Panc1 (cell line): Measurements from ENCODE around the gene PROM2. TPM values are rescaled to one million over a fixed set of nuclear protein-coding genes. Genes with fewer than 3 reads are reported as not detected.

Experiments used
- ATAC-seq: fragments of 200-7000 bp; cut with Tn5 transposase; 2 replicates; pipeline ENCODE4 v1.9.1; 2020; ENCODE audit warnings: mild to moderate bottlenecking, moderate library complexity
- BruUV-seq: library from RNA; stranded (reverse); fragments of 400-500 nt; replicated peaks from 2 replicates; lab custom pipeline; 2021; lab: Mats Ljungman, UMichigan
- CTCF ChIA-PET: fragments of 300-600 bp; sonication (Branson Sonifier 250); formaldehyde crosslinking; loops from one replicate; lab custom pipeline; 2022; ENCODE audit warnings: antibody characterized with exemption; lab: Charles Lee
- POLR2A ChIA-PET: fragments of 300-600 bp; sonication (Branson Sonifier 250); formaldehyde crosslinking; loops from one replicate; lab custom pipeline; 2022; ENCODE audit warnings: antibody characterized with exemption; lab: Charles Lee
- DNase-seq: peaks from one replicate; pipeline ENCODE4 v3.0.0-alpha.2; 2010; ENCODE audit warnings: low read depth, low spot score
- H3K27ac ChIP-seq: 2 replicates; pipeline ENCODE4 v1.5.1; 2011; ENCODE audit warnings: mild to moderate bottlenecking, low read length, inconsistent platforms
- H3K27me3 ChIP-seq: fragments of 200-500 bp; sonication (Bioruptor generic); 2 replicates; pipeline ENCODE4 v1.6.0; 2014; ENCODE audit warnings: low read length, inconsistent platforms; ENCODE audit not compliant: control insufficient read depth, insufficient read depth
- H3K36me3 ChIP-seq: fragments of 200-500 bp; sonication (Bioruptor generic); 2 replicates; pipeline ENCODE4 v1.5.1; 2014; ENCODE audit warnings: inconsistent platforms, mild to moderate bottlenecking, low read length, moderate library complexity; ENCODE audit not compliant: control insufficient read depth, insufficient read depth
- H3K4me1 ChIP-seq: 2 replicates; pipeline ENCODE4 v1.5.1; 2011; ENCODE audit warnings: inconsistent platforms, mild to moderate bottlenecking, low read length, moderate library complexity; ENCODE audit not compliant: control insufficient read depth, insufficient read depth
- H3K4me3 ChIP-seq, 2 experiments: 2 replicates each; pipeline ENCODE4 v1.5.1; 2011 to 2012; ENCODE audit warnings: low read depth in 2 of 2, low read length in 2 of 2, mild to moderate bottlenecking in 2 of 2, inconsistent platforms in 1 of 2, moderate library complexity in 1 of 2
- H3K9me3 ChIP-seq: fragments of 200-500 bp; sonication (Bioruptor generic); 2 replicates; pipeline ENCODE4 v1.5.1; 2014; ENCODE audit warnings: low read depth, mild to moderate bottlenecking, inconsistent platforms, low read length, moderate library complexity; ENCODE audit not compliant: control insufficient read depth, insufficient read depth
- POLR2AphosphoS5 ChIP-seq: IDR thresholded peaks from 2 replicates; pipeline ENCODE4 v1.6.1; 2012; ENCODE audit warnings: mild to moderate bottlenecking, low read depth, low read length, moderate library complexity
- SIN3A ChIP-seq: IDR thresholded peaks from 2 replicates; pipeline ENCODE4 v1.6.1; 2012; ENCODE audit warnings: low read depth, mild to moderate bottlenecking, low read length, moderate library complexity, borderline replicate concordance; ENCODE audit not compliant: insufficient read depth
- TCF7L2 ChIP-seq: IDR thresholded peaks from 2 replicates; pipeline ENCODE4 v1.6.1; 2011; ENCODE audit warnings: mild to moderate bottlenecking, low read depth, low read length, inconsistent platforms
- in situ Hi-C: cut with HindIII; loops from 2 replicates; pipeline ENCODE4 v1.10.0; 2016; ENCODE audit warnings: low sequenced_read_pairs, low pct_unique_long_range_greater_than_20kb
- intact Hi-C: fragments of 100-400 bp; cut with micrococcal nuclease; formaldehyde crosslinking; loops from one replicate; pipeline ENCODE4 v1.10.0; 2022; ENCODE audit not compliant: unreplicated experiment
- total RNA-seq: library from RNA; stranded (reverse); gene quantifications from one replicate; pipeline ENCODE4 v1.2.1, GENCODE V29; 2021; ENCODE audit not compliant: unreplicated experiment
- TF ChIP-seq, protein P1 (sequence below): fragments of 450-650 bp; IDR thresholded peaks from 2 replicates; pipeline ENCODE4 v1.5.1; 2017; ENCODE audit warnings: mild to moderate bottlenecking
- TF ChIP-seq, protein P2 (sequence below), 2 experiments: IDR thresholded peaks; 2 replicates each; pipeline ENCODE4 v1.6.1; 2011 to 2012; ENCODE audit warnings: low read depth in 2 of 2, control low read depth in 1 of 2, low read length in 1 of 2, mild to moderate bottlenecking in 1 of 2, moderate library complexity in 1 of 2; ENCODE audit not compliant: insufficient read depth in 1 of 2

The PROM2 gene
- total RNA-seq, 1 experiment from 2014 or later: 1.4 TPM

DNA sequence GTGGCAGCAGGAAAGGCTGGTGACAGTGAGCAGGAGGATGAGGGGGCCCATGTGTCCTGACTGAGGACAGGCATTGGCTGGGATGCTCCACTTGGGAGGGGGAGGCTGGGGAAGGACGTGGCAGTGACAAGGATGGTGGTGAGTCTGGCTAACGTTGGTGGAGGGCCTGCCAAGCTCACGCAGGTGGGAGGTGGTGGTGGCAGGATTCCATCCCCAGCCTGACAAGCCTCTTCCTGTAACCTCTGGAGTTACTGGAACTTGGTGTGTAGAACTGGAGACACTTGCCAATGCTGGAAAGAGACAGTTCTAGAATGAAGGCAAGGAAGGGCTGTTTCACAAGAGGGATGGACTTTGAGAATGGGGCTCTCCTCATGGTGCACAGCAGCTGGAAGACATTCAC lies 8.2 kb downstream of the PROM2 start:
- no peak for TF ChIP-seq TCF7L2
- TF ChIP-seq, protein P1, sequence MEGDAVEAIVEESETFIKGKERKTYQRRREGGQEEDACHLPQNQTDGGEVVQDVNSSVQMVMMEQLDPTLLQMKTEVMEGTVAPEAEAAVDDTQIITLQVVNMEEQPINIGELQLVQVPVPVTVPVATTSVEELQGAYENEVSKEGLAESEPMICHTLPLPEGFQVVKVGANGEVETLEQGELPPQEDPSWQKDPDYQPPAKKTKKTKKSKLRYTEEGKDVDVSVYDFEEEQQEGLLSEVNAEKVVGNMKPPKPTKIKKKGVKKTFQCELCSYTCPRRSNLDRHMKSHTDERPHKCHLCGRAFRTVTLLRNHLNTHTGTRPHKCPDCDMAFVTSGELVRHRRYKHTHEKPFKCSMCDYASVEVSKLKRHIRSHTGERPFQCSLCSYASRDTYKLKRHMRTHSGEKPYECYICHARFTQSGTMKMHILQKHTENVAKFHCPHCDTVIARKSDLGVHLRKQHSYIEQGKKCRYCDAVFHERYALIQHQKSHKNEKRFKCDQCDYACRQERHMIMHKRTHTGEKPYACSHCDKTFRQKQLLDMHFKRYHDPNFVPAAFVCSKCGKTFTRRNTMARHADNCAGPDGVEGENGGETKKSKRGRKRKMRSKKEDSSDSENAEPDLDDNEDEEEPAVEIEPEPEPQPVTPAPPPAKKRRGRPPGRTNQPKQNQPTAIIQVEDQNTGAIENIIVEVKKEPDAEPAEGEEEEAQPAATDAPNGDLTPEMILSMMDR: no peak
- Histone ChIP-seq H3K36me3 (no peaks in the 10 kb centered on the region), H3K27ac (no peak overlapping the region), H3K4me3 (no peak overlapping the region), H3K4me1 (no peaks in the 10 kb centered on the region), H3K27me3 (no peaks in the 10 kb centered on the region), H3K9me3 (no peaks in the 10 kb centered on the region)
- intact Hi-C loops (no loop called here), in situ Hi-C loops (no loop called here)
- ChIA-PET CTCF (no interaction called here), POLR2A (no interaction called here)
- BruUV-seq: no TSS peak
- DNase-seq: no peak
- no peak for ATAC-seq

DNA sequence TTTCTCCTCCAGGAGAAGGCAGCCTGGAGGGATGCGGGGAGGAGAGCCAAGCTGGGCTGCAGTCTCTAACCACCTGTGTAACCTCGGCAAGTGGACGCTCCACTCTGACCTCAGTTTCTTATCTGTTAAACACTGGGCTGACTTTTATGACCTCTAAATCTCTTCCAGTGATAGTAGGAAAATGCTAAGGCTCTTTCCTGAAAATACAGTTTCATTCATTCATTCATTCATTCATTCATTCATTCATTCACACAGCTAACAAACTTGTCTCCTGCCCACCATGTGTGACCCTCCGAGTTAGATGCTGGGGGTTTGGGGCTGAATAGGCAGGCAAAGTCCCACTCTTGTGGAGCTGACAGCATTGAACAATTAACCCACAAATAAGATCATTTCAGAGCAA lies 9.3 kb downstream of the PROM2 start:
- no peak for ATAC-seq
- DNase-seq: no peak
- H3K36me3 ChIP-seq: no peaks in the 10 kb centered on the region
- no peaks in the 10 kb centered on the region for H3K27me3 ChIP-seq
- intact Hi-C loops (no loop called here), in situ Hi-C loops (no loop called here)
- BruUV-seq: no TSS peak
- no peak overlapping the region for H3K4me3 ChIP-seq
- no peaks in the 10 kb centered on the region for H3K9me3 ChIP-seq
- ChIA-PET CTCF (no interaction called here), POLR2A (no interaction called here)
- no peak overlapping the region for H3K27ac ChIP-seq
- H3K4me1 ChIP-seq: no peaks in the 10 kb centered on the region
- no peak for TF ChIP-seq SIN3A
- TF ChIP-seq, protein P1: no peak
- no peak for TF ChIP-seq POLR2AphosphoS5
- TF ChIP-seq, protein P2, sequence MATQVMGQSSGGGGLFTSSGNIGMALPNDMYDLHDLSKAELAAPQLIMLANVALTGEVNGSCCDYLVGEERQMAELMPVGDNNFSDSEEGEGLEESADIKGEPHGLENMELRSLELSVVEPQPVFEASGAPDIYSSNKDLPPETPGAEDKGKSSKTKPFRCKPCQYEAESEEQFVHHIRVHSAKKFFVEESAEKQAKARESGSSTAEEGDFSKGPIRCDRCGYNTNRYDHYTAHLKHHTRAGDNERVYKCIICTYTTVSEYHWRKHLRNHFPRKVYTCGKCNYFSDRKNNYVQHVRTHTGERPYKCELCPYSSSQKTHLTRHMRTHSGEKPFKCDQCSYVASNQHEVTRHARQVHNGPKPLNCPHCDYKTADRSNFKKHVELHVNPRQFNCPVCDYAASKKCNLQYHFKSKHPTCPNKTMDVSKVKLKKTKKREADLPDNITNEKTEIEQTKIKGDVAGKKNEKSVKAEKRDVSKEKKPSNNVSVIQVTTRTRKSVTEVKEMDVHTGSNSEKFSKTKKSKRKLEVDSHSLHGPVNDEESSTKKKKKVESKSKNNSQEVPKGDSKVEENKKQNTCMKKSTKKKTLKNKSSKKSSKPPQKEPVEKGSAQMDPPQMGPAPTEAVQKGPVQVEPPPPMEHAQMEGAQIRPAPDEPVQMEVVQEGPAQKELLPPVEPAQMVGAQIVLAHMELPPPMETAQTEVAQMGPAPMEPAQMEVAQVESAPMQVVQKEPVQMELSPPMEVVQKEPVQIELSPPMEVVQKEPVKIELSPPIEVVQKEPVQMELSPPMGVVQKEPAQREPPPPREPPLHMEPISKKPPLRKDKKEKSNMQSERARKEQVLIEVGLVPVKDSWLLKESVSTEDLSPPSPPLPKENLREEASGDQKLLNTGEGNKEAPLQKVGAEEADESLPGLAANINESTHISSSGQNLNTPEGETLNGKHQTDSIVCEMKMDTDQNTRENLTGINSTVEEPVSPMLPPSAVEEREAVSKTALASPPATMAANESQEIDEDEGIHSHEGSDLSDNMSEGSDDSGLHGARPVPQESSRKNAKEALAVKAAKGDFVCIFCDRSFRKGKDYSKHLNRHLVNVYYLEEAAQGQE (IDR thresholded peaks at IDR 0.05; ENCODE audit: insufficient read depth in 1 of 2, low read depth in 2 of 2, low read length in 1 of 2): no peak
- no peak for TF ChIP-seq TCF7L2
